DOHH2 (cell line): ENCODE results near the gene ATP11A.

Source experiments
- CTCF ChIP-seq: fragments of 200-600 bp; sonication (generic); IDR thresholded peaks from one replicate; pipeline ENCODE4 v1.5.1; 2014; ENCODE audit warnings: antibody characterized with exemption, mild to moderate bottlenecking, low read depth, low read length; ENCODE audit not compliant: poor library complexity, severe bottlenecking
- EZH2phosphoT487 ChIP-seq: fragments of 200-600 bp; sonication (generic); IDR thresholded peaks from 2 replicates; pipeline ENCODE4 v1.6.1; 2017; ENCODE audit warnings: borderline replicate concordance, mild to moderate bottlenecking, antibody characterized with exemption, low read length, moderate library complexity, mixed read lengths

GRCh38 chr13:112684071-112684845 is 5.6 kb upstream of the ATP11A start:
- TF ChIP-seq CTCF (no peak), EZH2phosphoT487 (no peak)
